SK-N-SH treated with all-trans-retinoic acid at 6 μM for 48 hours (cell line): ENCODE data around the gene CRELD2.

Experiments used
- ATAC-seq: fragments of 200-7000 bp; cut with Tn5 transposase; 3 replicates; pipeline ENCODE4 v1.9.1; 2020; ENCODE audit warnings: mild to moderate bottlenecking, moderate library complexity
- ARNTL ChIP-seq: fragments of 450-650 bp; formaldehyde crosslinking; IDR thresholded peaks from 2 replicates; pipeline ENCODE4 v1.5.0; 2020; ENCODE audit warnings: low read depth, mild to moderate bottlenecking, moderate library complexity, borderline replicate concordance
- BACH2 ChIP-seq: fragments of 250-450 bp; sonication (Bioruptor Pico); IDR thresholded peaks from 2 replicates; pipeline ENCODE4 v1.9.0; 2021; ENCODE audit warnings: mild to moderate bottlenecking, borderline replicate concordance
- CREB5 ChIP-seq: fragments of 250-450 bp; sonication (Bioruptor Pico); IDR thresholded peaks from 2 replicates; pipeline ENCODE4 v1.5.1; 2020; ENCODE audit warnings: low read depth, mild to moderate bottlenecking, moderate library complexity
- CSRNP3 ChIP-seq: fragments of 250-450 bp; sonication (Bioruptor Pico); IDR thresholded peaks from 2 replicates; pipeline ENCODE4 v1.5.1; 2021; ENCODE audit warnings: mild to moderate bottlenecking, moderate library complexity
- ESRRG ChIP-seq: fragments of 250-450 bp; sonication (Bioruptor Pico); IDR thresholded peaks from 2 replicates; pipeline ENCODE4 v1.6.1; 2021; ENCODE audit warnings: mild to moderate bottlenecking
- ISL1 ChIP-seq: fragments of 250-450 bp; sonication (Bioruptor Pico); IDR thresholded peaks from 2 replicates; pipeline ENCODE4 v2.1.2; 2022; ENCODE audit warnings: mild to moderate bottlenecking, moderate library complexity
- OSR1 ChIP-seq: fragments of 250-450 bp; sonication (Bioruptor Pico); IDR thresholded peaks from 2 replicates; pipeline ENCODE4 v1.8.0; 2022; ENCODE audit warnings: moderate library complexity, mild to moderate bottlenecking, inconsistent platforms
- PATZ1 ChIP-seq: fragments of 250-450 bp; sonication (Bioruptor Pico); IDR thresholded peaks from 2 replicates; pipeline ENCODE4 v1.8.0; 2020; ENCODE audit warnings: mild to moderate bottlenecking, moderate library complexity, borderline replicate concordance
- POU6F1 ChIP-seq: fragments of 250-450 bp; sonication (Bioruptor Pico); IDR thresholded peaks from 2 replicates; pipeline ENCODE4 v1.8.0; 2021; ENCODE audit warnings: low read depth, mild to moderate bottlenecking, moderate library complexity, borderline replicate concordance
- PPARA ChIP-seq: fragments of 250-450 bp; sonication (Bioruptor Pico); IDR thresholded peaks from 2 replicates; pipeline ENCODE4 v1.5.0; 2020; ENCODE audit warnings: mild to moderate bottlenecking, borderline replicate concordance
- RARB ChIP-seq: fragments of 250-450 bp; sonication (Bioruptor Pico); IDR thresholded peaks from 2 replicates; pipeline ENCODE4 v1.8.0; 2021; ENCODE audit warnings: mild to moderate bottlenecking, moderate library complexity
- SNAI2 ChIP-seq: fragments of 250-450 bp; sonication (Bioruptor Pico); IDR thresholded peaks from 2 replicates; pipeline ENCODE4 v1.5.0; 2020; ENCODE audit warnings: mild to moderate bottlenecking, moderate library complexity
- TCF4 ChIP-seq: fragments of 250-450 bp; sonication (Bioruptor Pico); IDR thresholded peaks from 2 replicates; pipeline ENCODE4 v1.8.0; 2021; ENCODE audit warnings: mild to moderate bottlenecking, moderate library complexity, borderline replicate concordance
- TOX ChIP-seq: fragments of 250-450 bp; sonication (Bioruptor Pico); IDR thresholded peaks from 2 replicates; pipeline ENCODE4 v1.8.0; 2021; ENCODE audit warnings: mild to moderate bottlenecking, moderate library complexity, borderline replicate concordance
- TSHZ2 ChIP-seq: fragments of 250-450 bp; sonication (Bioruptor Pico); IDR thresholded peaks from 2 replicates; pipeline ENCODE4 v1.5.0; 2020; ENCODE audit warnings: mild to moderate bottlenecking, moderate library complexity
- ZC3H10 ChIP-seq: fragments of 250-450 bp; sonication (Bioruptor Pico); IDR thresholded peaks from 2 replicates; pipeline ENCODE4 v1.5.1; 2021; ENCODE audit warnings: mild to moderate bottlenecking, moderate library complexity
- ZFP3 ChIP-seq: fragments of 250-450 bp; sonication (Bioruptor Pico); IDR thresholded peaks from 2 replicates; pipeline ENCODE4 v1.5.0; 2020; ENCODE audit warnings: mild to moderate bottlenecking, moderate library complexity
- ZFP30 ChIP-seq: fragments of 450-650 bp; formaldehyde crosslinking; IDR thresholded peaks from 2 replicates; pipeline ENCODE4 v1.5.0; 2022; ENCODE audit warnings: mild to moderate bottlenecking, moderate library complexity
- ZNF70 ChIP-seq: fragments of 450-650 bp; formaldehyde crosslinking; IDR thresholded peaks from 2 replicates; pipeline ENCODE4 v1.5.0; 2020; ENCODE audit warnings: mild to moderate bottlenecking, moderate library complexity
- ZNF8 ChIP-seq: fragments of 450-650 bp; formaldehyde crosslinking; IDR thresholded peaks from 2 replicates; pipeline ENCODE4 v1.5.0; 2020; ENCODE audit warnings: mild to moderate bottlenecking, moderate library complexity

CRELD2 gene

GRCh38 chr22:49969751-49970527, 51.5 kb downstream of the CRELD2 start (continued):
- TF ChIP-seq ZFP3 (CRISPR knock-in tag) (no peak), TOX (no peak)

- no peak for TF ChIP-seq BACH2 (CRISPR knock-in tag)
- TF ChIP-seq SNAI2 (CRISPR knock-in tag): no peak
- TF ChIP-seq ZC3H10: no peak
- TF ChIP-seq TOX: no peak
- TF ChIP-seq CREB5 (CRISPR knock-in tag): no peak
- no peak for TF ChIP-seq ZFP30 (CRISPR knock-in tag)
- TF ChIP-seq POU6F1 (CRISPR knock-in tag): no peak
- TF ChIP-seq ARNTL: no peak
- no peak for TF ChIP-seq PATZ1 (CRISPR knock-in tag)
- TF ChIP-seq ESRRG: no peak
- TF ChIP-seq ZNF70: no peak
- no peak for TF ChIP-seq PPARA
- TF ChIP-seq ZFP3 (CRISPR knock-in tag): no peak
- no peak for TF ChIP-seq CSRNP3 (CRISPR knock-in tag)
- no peak for TF ChIP-seq TCF4
- TF ChIP-seq OSR1 (CRISPR knock-in tag): no peak
- TF ChIP-seq RARB (CRISPR knock-in tag): no peak
- TF ChIP-seq TSHZ2 (CRISPR knock-in tag): no peak
- ATAC-seq: peak; percentile 87
Observed at GRCh38 chr22:49970528-49971231, 52.2 kb downstream of the CRELD2 start.

- peak; percentile 42 for ATAC-seq
- TF ChIP-seq PPARA: no peak
- TF ChIP-seq ARNTL: no peak
- TF ChIP-seq ZNF70: no peak
- TF ChIP-seq ESRRG: no peak
- no peak for TF ChIP-seq TSHZ2 (CRISPR knock-in tag)
- no peak for TF ChIP-seq ZFP30 (CRISPR knock-in tag)
- no peak for TF ChIP-seq OSR1 (CRISPR knock-in tag)
- TF ChIP-seq CREB5 (CRISPR knock-in tag): no peak
- no peak for TF ChIP-seq ZNF8 (CRISPR knock-in tag)
- no peak for TF ChIP-seq ISL1 (CRISPR knock-in tag)
Observed at GRCh38 chr22:49971232-49972162, 53.1 kb downstream of the CRELD2 start.
